GM18868 (cell line): ENCODE measurements around the gene RCSD1.
A peak's percentile ranks its signal among the peaks of the same experiment; 100 is the strongest.

Experiments used
- ATAC-seq: cut with Tn5 transposase; IDR thresholded peaks from one replicate; pipeline ENCODE4 v1.9.1; 2021; ENCODE audit warnings: mild to moderate bottlenecking, moderate library complexity; ENCODE audit not compliant: unreplicated experiment

Gene RCSD1

DNA sequence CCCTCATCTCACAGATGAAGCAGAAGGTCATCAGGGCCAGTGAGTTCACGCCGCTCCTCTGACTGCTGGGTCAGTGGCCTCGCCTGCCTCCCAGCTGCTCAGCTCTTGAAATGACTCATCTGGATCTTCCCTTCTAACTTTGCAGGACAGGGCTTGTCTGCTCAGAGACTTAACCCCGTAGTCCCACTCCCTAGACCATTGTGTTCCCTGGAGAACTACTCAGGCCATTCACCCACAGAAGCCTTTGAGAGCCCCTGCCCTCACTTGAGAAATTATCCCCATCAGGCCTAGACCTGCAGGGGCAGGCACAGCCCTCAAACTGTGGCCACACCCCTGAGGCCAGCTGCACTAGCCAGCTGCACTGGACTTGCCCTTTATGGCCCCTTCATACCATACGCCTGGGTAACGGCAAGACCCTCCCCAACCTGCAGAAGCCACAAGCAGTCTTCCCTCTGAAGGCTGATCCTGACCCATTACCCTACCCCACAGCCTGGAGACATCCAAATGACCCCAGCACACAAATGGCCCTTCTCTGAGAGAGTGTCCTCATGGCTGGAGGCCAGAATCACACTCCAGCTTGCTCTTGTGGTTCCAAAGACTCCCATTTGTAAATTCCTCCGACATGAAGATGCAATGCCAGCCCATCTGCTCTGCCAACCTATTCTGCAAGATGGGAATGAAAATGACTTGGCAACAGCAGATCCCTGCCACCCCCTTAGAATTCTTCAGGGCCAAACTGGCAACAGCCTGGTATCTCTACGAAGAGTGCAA lies 33.2 kb downstream of the RCSD1 start:
- ATAC-seq: peak; percentile 58

DNA sequence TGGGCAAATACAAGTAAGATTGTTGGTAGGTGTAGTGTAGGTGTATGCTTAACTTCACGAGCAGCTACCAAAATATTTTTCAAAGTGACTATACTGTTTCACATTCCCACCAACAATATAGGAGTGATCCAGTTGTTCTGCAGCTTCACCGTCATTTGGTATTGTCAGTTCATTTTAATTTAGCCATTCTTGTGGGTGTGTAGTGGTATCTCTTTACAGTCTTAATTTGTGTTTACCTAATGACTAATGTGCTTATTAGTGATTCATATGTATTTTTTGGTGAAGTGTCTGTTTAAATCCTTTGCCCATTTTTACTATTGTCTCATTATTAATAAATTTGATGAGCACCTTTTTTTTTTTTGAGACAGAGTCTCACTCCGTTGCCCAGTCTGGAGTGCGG lies 35.4 kb downstream of the RCSD1 start:
- no peak for ATAC-seq

DNA sequence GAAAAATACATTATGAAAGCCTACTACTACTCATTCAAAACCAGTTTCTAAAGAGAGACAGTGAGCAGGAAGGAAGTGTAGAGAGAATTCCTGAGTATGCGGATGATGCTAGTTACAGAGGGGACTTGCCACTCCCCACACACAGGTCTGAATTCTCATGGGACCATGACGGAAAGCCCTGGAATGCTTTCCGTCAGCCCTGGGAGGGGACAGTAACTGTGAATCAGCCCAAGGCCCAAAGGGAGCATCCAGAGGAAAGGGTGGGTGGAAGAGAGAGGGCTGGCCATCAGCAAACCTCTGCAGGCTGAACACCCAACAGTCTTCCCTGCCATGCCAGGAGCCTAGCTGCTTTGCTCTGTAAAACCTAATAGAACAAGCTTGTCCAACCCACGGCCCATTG lies 36.4 kb downstream of the RCSD1 start:
- ATAC-seq: no peak

DNA sequence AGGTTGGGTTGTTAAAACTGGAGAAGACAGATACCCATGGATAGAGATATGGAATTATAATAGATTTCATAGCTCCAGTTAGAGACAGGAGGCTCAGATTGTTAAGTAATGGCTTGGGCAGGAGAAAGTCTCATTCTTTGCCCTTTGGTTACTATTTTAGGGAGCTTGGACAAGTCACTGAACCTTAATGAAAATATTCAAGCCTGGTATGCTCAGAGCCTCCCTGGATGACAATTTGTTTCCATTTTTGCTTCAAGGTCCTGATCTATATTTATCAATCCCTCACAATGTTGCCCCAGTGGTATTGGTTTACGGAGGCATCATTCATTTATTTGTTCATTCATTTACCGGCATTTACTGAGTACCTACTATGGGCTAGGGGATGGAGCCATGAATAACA lies 37.5 kb downstream of the RCSD1 start:
- ATAC-seq: no peak

DNA sequence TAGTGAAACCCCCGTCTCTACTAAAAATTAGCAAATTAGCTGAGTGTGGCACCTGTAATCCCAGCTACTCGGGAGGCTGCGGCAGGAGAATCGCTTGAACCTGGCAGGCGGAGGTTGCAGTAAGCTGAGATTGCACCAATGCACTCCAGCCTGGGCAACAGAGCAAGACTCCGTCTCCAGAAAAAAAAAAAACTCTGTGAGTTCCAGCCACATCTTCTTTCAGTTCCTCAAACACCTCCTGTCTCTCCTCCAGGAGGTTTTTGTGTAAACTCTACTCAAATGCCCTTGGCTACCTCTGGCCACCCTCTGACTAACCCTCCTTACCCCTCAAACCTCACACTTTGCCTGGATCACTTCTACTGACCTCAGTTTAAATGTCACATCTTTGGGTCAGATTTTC lies 38.1 kb downstream of the RCSD1 start:
- peak; percentile 76 for ATAC-seq

DNA sequence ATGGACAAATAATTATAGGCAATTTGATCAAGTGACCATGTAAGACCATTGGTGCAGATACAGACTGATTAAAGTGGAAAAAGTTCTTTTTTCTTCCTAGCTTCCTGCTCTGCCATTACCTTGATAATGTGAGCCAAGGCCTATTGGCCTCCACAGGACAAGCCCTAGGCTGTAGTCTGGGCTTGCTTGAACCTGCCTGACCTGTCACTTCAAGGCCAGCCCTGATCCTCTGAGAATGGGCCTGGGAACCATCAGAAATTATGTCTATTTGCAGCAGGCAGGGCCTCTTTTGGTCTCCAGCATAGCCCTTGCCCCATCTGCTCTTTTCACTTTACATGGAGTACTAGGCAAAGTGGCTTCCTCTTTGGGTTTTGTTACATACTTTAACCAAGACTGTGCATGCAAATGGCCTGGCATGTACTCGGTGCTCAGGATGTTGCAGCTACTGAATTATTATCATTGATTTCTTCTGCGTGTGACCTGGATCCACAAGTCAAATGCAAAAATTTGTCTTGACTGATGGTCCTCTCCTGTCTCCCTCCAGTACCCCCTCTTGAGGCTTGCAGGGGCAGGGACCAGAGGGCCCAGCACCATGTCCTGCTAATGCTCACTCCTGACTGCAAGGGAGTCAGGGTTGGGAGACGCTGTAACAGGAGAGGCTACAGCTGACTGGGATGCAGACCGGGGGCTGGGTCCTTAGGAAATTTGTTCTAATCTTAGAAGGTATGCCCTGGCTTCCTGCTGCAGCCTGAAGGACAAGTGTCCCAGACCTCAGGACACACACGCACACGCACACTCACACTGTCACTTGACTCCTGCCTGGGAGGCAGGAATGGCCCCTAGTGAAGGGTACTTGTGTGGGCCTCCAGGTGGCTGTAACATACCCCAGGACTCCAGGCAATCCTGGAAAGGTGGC lies 39.4 kb downstream of the RCSD1 start:
- ATAC-seq: no peak

DNA sequence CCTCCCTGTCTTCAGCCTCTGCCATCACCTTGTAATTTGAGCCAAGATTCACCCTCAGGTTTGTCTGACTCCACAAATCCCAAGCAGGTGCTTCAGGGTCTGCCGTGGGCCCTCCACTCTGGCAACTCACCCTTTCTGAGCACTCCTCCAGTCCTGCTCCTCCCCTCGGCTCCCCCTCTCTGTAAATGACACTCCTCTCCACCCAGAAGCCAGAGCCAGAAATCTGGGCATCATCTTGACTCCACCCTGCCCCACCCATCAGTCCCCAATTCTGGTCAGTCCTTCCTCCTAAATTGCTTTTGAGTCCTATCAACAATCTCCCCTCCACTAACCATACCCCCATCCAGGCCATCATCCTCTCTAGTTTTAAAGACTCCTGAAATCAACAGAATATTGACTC lies 40.5 kb downstream of the RCSD1 start:
- no peak for ATAC-seq

DNA sequence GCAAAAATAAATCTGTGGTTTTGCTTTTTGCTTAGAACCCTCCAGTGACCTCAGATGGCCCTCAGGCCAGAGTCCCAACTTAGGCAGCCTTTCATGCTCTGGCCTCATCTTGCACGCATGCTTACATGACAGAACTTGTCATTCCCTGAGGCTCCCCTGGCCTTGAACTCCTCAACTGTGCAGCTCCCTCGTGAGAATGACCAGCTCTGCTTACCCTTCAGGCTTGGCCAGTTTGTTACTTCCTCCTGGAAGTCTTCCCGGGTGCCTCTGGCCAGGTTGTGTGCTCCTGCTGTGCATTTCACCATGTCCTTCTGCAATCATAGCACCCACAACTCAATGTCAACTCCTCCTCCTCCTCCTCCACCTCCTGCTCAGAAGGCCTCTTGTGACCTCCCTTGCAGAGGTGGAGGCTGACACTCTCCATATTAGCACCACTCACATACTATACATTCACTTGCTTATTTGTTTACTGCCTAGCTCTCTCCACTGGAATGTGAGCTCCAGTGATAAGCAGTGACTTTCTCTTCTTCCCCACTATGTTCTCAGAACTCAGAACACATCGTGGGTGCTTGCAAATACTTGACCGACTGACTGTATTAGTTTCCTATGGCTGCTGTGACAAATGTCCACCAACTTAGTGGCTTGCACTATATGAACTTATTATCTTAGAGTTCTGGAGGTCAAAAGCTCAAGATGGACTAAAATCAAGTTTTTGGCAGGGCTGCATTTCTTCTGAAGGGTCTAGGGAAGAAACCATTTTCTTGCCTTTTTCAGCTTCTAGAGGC lies 41.9 kb downstream of the RCSD1 start:
- ATAC-seq: no peak

DNA sequence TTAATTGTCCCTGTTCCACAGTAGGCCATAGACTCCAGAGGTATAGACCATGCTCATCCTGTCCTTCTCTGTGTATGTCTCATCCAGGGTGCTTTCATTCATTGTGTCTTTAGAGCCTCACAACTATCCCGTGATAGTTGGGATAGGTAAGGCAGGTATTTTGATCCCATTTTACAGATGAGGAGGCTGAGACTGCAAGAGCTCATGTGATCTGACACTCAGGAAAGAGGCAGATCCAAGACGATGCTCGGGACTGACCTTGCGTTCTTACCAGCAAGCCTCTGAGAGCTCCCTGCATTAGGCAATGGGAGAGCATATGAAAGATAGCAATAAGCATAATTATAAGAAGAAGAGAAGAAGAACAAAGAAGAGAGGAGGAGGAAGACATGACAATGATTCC lies 42.8 kb downstream of the RCSD1 start:
- ATAC-seq: no peak

DNA sequence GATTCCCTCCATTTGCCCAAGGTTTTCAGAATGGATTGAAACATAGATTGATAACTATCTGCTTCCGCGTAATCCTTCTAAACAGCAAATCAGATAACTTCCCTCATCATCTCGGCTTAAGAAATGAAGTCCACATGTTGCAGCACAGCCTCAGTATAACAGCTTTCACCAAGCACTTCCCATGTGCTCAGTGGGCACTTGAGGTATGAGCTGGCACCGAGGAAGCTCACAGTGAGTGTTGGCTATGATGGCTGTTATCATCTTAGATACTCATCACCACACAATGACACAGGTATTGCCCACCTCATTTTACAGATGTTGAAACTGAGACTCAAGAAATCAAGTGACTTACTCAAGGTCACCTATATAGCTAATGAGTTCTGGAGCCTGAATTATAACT lies 43.2 kb downstream of the RCSD1 start:
- no peak for ATAC-seq

DNA sequence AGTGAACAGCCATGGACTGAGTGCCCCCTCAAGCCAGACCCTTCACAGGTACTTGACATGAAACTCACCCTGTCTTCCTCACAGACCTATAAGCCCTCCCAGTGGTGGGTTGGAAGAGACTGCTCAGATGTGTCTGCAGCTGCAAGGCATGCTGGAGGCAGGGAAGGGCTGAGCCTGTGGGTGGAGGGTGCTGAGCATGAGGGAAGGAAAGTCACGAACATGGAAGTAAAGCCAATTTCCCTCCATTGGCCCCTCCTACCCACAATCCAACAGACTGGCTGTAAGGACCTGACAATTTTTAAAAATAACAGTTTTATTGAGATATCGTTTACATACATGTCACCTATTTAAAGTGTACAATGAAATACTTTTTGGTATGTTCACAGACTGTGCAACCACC lies 44.1 kb downstream of the RCSD1 start:
- no peak for ATAC-seq

DNA sequence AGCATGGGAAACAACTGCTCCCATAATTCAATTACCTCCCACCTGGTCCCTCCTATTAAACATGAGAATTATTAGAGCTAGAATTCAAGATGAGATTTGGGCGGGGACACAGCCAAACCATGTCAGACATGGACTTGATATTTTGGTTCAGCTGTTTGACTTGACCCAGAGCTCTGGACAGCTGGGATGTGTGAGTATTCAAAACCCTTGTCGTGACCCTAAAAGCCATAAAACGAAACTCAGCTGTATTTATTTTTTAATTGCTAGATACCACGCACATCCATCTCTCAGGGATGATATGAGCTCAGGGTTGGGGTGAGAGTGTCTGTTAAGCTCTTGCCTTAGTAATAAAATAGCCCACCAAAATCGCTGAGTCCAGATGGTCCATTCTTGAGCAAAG lies 45.4 kb downstream of the RCSD1 start:
- ATAC-seq: no peak

DNA sequence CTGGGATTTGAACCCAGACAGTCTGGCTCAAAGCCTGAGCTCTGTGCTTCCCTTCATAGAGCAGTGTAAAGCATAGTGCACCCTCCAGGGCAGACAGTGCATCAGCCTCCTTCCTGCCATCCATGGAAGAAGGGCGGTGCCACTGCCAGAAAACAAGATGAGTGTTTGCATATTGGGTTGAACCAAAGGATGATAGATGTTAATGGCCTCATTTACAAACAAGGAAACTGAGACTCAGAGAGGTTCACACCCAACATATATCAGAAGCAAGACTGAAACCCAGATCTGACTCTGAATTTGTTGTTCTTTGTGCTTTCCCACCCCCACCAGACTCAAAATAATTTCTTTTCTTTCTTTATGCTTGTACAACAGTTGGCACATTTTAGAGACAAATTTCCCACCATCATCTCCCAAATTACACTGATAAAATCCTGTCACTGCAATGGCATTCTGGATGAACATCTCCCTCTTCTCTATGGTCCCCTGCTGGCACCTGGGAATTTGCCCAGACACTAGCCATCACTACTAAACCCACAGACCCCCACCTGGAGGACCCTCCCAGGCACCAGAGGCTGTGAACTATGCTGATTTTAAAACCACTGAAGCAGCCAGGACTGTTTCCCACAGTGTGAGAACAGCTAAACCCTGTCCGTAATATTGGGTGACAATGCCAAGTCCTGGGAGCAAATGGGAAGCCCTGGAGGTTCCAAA lies 46.3 kb downstream of the RCSD1 start:
- peak; percentile 53 for ATAC-seq

DNA sequence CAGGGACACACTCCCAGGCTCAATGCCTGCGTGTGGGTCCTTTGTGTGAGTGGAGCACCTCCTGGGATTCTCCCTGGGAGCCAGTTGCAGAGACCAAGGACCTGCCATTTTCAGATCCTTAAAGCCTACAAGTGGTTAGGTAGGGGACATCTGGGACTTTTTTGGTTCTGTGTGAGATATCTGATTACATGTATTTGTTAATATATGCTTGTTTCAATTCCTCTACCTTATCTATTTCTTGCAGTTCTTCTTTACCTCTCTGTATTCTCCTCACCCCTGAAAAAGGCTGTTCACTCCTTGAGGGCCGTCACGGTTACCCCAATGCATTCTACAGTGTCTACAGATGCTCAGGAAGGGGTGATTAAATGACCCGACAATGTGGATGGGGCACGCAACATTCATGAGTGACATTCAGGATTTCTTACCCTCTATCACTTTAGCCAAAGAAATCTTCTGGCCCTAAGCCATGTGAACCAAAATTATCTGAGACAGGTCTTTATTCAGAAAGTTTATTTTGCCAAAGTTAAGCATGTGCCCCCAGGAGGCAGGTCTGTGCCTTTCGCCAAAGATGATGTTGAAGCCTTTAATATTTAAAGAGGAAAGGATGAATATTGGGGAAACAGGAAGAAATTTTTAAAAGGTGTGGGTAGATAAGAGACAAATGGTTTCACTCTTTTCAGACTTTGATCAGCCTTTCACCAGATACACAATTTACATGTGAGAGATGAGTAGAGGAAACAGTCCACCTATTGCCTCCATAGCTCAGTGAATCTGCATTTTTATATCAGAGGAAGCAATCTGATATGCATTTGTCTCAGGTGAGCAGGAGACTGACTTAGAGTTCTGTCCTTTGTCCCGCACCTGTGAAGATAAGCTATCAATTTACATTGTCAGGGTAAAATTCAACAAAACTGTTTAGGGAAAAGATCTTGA lies 47.1 kb downstream of the RCSD1 start:
- peak; percentile 63 for ATAC-seq

DNA sequence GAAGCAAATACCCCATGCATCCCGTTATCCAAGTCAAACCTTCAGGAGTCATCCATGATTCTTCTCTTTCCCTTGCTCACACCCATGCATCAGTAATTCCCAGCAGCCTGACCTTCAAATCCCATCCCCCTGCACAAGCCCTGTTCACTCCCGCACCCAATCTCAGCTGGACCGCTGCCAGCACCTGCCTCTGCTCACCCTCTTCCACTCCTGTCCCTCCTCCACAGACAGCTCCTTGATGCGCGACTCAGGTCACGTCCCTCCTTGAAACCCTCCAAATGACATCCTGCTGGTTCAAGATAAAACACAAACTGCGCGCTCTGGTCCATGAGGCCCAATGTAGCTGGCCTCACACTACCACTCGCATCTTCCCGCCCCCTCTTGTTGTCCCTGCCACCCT lies 48.4 kb downstream of the RCSD1 start:
- no peak for ATAC-seq

DNA sequence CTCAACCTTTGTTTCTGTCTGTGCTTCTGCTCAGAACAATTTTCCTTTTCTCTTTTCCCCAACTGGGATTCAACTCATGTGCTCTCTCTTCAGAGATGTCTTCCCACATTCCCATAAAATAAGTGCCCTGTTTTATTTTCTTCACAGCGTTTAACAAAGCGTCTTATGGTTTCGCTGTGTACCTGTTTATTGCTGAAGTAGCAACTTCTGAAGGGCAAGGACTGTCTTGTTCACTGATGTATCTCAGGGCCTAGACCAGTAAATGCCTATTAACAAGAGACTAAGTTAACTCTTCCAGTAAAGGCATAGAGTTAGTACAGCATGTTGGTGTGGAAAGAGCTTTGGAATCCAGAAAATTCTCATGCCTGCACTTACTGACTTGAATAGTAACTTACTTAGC lies 48.8 kb downstream of the RCSD1 start:
- no peak for ATAC-seq

DNA sequence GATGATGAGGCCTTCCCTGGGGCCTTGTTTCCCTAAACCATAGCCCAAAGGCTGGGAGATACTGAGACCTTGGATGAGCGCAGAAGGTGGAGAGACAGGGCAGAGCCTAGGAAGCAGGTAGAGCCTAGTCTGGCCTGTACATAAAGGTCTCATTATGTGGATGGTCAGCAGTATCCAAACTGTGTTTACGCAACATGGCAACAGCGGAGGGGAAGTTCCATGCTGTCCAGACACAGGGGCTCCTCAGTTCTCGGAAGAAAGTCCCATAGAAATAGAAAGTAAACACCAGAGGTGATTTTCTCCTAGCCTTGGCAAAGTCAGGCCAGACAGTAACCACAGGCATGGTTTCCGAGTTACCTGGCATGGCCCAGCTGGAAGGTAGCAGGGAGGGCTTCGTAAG lies 49.7 kb downstream of the RCSD1 start:
- no peak for ATAC-seq

DNA sequence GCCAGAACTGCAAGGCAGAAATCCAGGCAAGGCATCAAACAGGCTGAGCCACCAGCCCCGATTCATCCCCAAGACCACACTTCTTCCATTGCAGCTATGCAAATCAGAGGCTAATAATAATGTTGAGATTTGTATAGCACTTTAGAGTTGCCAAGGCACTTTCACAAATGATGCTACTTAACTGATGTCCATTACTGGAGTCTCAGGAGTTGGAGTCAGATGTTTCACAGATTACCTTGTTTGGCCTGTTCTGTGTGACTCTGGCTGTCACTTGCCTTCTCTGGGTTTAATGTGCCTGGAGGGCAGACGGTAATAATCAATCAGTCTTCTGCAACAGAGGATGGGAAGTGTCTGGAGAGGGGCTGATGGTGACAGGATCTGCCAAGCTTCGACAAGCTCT lies 51.0 kb downstream of the RCSD1 start:
- no peak for ATAC-seq

DNA sequence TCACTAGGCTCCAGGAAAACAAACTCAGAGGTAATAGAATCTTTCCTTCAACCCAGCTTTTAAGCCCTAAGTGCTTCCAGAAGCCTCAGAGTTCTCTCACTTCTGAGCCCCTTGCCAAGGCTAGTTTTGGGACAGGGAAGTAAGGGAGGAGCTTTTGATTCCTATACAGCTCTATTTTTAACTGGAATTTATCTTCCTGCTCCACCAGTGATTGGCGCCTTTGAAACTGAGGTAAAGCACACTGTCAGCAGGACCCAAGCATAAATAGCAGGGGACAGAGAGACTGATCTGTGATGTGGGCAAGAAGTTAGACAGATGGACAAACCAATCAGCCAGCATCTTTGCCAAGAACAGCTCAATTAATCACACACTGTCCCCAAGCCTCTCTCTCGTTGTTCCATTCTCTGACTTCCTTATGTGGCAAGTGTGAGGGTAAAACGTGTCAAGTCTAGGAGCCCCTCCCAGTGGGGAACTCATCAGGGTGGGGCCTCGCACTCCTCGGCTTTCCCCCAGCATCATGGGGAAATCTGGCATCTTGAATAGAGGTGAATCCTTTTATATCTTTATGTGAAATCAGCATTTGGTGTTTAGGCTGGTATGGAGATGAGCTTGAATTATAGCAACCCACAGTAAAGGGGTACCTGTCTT lies 51.5 kb downstream of the RCSD1 start:
- ATAC-seq: no peak
